BE2C (cell line): ENCODE measurements around the gene SHC3.

Experiments
- DNase-seq: peaks from one replicate; pipeline ENCODE4 v3.0.0-alpha.2; 2020
- H3K27me3 ChIP-seq: fragments of 250-450 bp; sonication (Bioruptor Pico); 2 replicates; pipeline ENCODE4 v1.5.1; 2020; ENCODE audit warnings: mild to moderate bottlenecking
- H3K36me3 ChIP-seq: fragments of 250-450 bp; sonication (Bioruptor Pico); 2 replicates; pipeline ENCODE4 v1.5.1; 2020; ENCODE audit warnings: mild to moderate bottlenecking
- H3K4me1 ChIP-seq: fragments of 250-450 bp; sonication (Bioruptor Pico); 2 replicates; pipeline ENCODE4 v1.5.1; 2020
- H3K4me3 ChIP-seq: 2 replicates; pipeline ENCODE4 v1.5.1; 2011; ENCODE audit warnings: low read depth, low read length
- H3K9me3 ChIP-seq: fragments of 250-450 bp; sonication (Bioruptor Pico); 2 replicates; pipeline ENCODE4 v1.5.1; 2020
- CTCF ChIP-seq: IDR thresholded peaks from 2 replicates; pipeline ENCODE4 v1.5.1; 2012; ENCODE audit warnings: mild to moderate bottlenecking, low read depth, low read length

Gene SHC3

GRCh38 chr9:89106224-89106851, 72.3 kb downstream of the SHC3 start:
- H3K36me3 ChIP-seq: peaks cover 42% of the 10 kb centered on the region
- no peak for TF ChIP-seq CTCF
- no peak overlapping the region for H3K4me3 ChIP-seq
- H3K27me3 ChIP-seq: no peaks in the 10 kb centered on the region
- H3K4me1 ChIP-seq: no peaks in the 10 kb centered on the region
- DNase-seq: no peak
- no peaks in the 10 kb centered on the region for H3K9me3 ChIP-seq

GRCh38 chr9:89104821-89105220, 73.8 kb downstream of the SHC3 start:
- Histone ChIP-seq H3K36me3 (peaks cover 34% of the 10 kb centered on the region), H3K9me3 (no peaks in the 10 kb centered on the region), H3K27me3 (no peaks in the 10 kb centered on the region), H3K4me3 (no peak overlapping the region), H3K4me1 (no peaks in the 10 kb centered on the region)
- no peak for DNase-seq
- no peak for TF ChIP-seq CTCF

- no peaks in the 10 kb centered on the region for H3K27me3 ChIP-seq
- no peak overlapping the region for H3K4me3 ChIP-seq
- H3K9me3 ChIP-seq: no peaks in the 10 kb centered on the region
- no peaks in the 10 kb centered on the region for H3K4me1 ChIP-seq
- TF ChIP-seq CTCF: no peak
- peaks cover 18% of the 10 kb centered on the region for H3K36me3 ChIP-seq
- DNase-seq: no peak
These were observed 81.4 kb downstream of the SHC3 start for GRCh38 chr9:89097219-89097618.

GRCh38 chr9:89096807-89097206, 81.8 kb downstream of the SHC3 start:
- peak; percentile 32 for TF ChIP-seq CTCF
- Histone ChIP-seq H3K4me3 (no peak overlapping the region), H3K4me1 (no peaks in the 10 kb centered on the region), H3K9me3 (no peaks in the 10 kb centered on the region), H3K27me3 (no peaks in the 10 kb centered on the region), H3K36me3 (peaks cover 18% of the 10 kb centered on the region)
- no peak for DNase-seq

- no peak overlapping the region for H3K4me3 ChIP-seq
- DNase-seq: no peak
- H3K36me3 ChIP-seq: peaks cover 18% of the 10 kb centered on the region
- H3K27me3 ChIP-seq: no peaks in the 10 kb centered on the region
- H3K4me1 ChIP-seq: no peaks in the 10 kb centered on the region
- H3K9me3 ChIP-seq: no peaks in the 10 kb centered on the region
- no peak for TF ChIP-seq CTCF
These were observed 82.7 kb downstream of the SHC3 start for GRCh38 chr9:89095761-89096528.
